HG03025 (cell line): ENCODE data around the gene EFHC1.

ENCODE experiments used
- ATAC-seq: cut with Tn5 transposase; IDR thresholded peaks from one replicate; pipeline ENCODE4 v1.9.1; 2021; ENCODE audit warnings: mild to moderate bottlenecking, moderate library complexity; ENCODE audit not compliant: unreplicated experiment, low FRiP score

EFHC1 gene

GRCh38 chr6:52515219-52515960 lies 95.2 kb downstream of the EFHC1 start:
- no peak for ATAC-seq

- no peak for ATAC-seq
Observed at GRCh38 chr6:52516269-52516668, 96.1 kb downstream of the EFHC1 start.

DNA sequence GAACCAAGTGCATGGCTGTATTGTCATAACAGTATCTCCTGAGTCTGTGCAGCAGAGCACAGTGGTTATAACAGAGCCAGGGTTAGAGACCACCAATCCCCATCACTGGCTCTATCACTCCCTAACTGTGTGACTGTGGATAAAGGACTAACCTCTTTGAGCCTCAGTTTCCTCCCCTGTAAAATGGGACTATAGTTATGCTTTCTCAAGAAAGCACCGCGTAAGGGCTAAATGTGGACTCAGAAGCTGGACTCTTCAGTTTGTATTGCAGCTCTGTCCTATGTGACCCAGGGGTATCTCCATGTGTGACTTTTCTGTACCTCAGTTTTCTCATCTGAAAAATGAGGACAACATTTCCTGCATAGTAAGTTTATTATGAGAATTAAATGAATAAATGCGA lies 96.8 kb downstream of the EFHC1 start:
- no peak for ATAC-seq

- no peak for ATAC-seq
Observed at GRCh38 chr6:52517502-52518278, 97.5 kb downstream of the EFHC1 start.

DNA sequence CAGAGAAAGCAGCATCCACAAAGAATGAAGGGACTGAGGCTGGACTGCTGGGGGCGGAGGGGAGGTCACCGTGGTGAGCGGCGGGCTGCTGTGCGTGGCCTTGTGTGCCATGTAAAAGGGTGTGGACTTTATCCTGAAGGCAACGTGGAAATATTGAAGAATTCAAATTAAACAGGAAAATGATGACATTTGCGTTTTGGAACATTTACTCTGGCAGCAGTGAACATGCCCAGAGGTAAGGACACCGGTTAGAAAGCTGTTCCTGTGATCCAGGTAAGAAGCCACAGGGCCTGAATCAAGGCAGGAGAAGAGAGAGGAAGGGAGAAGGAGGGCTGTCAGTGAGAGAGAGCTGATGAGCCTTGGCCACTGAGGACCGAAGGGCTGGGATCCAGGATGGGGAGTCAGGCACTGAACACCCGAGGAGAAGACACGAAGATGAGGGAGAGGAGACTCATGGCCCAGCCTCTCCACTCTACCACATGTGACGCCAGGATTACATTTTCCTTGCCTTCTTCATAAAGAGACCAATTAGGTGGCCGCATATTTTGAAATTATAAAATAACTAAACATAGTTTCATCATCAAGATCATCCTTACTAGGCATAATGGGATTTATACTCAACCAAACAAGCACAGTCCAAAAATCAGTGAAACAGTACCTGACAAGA lies 98.3 kb downstream of the EFHC1 start:
- ATAC-seq, result no peak

GRCh38 chr6:52519618-52520017 lies 99.5 kb downstream of the EFHC1 start:
- no peak for ATAC-seq

DNA sequence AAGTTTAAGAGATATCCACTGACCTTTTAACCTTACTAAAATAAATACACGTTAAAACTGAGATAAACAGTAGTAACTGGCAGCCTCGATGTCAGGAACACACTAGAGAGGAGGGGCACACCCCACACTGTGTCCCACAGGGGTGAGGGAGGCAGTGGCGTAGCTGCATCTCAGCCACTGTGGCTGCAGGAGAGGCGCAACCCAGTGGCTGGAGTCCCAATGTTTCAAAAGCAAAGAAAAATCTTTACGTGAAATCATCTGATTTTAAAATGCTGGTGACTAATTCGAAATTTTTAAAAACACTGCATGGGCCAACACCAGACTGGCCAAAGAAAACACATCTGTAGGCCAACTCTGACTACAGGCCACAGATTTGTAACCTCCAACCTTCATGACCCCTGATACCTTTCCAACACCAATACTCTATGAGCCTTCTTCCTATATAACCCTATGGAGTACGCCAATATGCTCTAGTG lies 102.0 kb downstream of the EFHC1 start:
- ATAC-seq, result no peak

DNA sequence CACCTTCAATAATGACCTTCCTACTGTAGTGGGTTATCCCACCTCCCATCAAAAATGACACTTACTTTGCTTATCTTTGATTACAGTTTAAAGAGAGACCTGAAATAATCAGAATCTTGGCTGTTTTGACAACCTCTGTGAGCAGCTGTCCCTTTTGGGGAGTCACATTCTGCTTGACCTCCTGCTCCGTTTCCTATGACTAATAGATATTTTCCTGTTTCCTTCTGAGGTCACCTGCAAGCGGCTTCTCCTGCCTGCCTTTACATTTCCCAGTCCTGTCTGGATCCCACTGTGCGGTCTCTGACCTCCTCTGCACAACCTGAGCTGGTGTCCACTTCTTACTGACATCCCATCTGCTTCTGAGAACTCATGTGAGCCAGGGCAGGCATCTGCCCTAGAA lies 102.5 kb downstream of the EFHC1 start:
- ATAC-seq, result no peak

GRCh38 chr6:52523378-52524142 lies 103.4 kb downstream of the EFHC1 start:
- ATAC-seq, result no peak

- ATAC-seq, result no peak
Observed at GRCh38 chr6:52524918-52525317, 104.8 kb downstream of the EFHC1 start.

- ATAC-seq, result no peak
Observed at GRCh38 chr6:52526634-52527033, 106.5 kb downstream of the EFHC1 start.

DNA sequence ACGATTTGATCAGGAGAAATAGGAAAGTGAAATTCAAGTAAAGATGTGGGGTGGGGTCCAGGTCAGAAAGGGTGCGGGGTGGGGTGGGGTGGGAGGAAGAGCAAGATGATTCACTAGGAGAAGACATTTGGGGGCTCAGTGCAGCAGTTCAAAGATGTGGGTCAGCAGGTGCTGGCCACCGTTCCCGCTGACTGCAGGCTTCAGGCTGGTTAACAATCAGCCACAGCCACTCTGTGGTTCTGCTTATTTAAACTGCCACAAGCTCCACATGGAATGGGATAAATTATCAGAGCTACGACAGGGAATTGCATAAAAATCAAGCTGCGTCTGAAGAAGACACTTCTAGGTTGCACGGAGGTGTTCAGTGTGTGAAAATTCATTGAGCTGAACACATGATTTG lies 107.3 kb downstream of the EFHC1 start:
- no peak for ATAC-seq

- no peak for ATAC-seq
Observed at GRCh38 chr6:52529311-52529710, 109.2 kb downstream of the EFHC1 start.

DNA sequence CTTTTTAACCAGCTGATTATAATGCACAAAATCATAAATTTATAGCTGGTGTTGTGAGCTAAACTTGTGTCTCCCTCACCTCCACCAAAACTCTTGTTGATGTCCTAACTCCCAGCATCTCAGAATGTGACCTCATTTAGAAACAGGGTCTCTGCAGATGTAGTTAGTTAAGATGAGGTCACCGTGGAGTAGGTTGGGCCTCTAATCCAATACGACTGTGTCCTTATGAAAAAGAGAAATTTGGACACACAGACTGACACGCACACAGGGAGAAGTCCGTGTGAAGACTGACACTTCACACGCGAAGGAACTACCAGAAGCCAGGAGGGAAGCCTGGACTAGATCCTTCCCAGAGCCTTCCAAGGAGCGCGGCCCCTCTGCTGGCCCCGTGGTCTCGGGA lies 110.2 kb downstream of the EFHC1 start:
- ATAC-seq, result no peak

DNA sequence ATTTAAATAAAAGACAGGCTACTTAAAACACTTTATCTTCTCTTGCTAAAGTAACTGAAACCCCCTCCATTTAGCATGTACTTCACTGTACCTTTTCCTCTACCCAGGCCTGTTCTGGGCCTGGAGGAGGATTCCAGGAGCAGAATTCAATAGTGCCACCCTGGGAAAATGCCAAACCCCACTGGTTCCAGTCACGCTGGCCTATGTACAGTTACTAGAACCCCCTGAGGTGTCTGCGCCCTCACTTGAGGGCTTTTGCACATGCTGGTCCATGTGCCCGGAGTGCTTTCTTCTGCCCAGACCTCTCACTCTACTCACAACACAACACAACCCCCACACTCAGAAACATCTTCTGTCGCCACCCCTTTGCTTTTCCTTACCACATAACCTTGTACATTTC lies 111.3 kb downstream of the EFHC1 start:
- ATAC-seq, result no peak

GRCh38 chr6:52531834-52532233 lies 111.7 kb downstream of the EFHC1 start:
- ATAC-seq, result no peak

DNA sequence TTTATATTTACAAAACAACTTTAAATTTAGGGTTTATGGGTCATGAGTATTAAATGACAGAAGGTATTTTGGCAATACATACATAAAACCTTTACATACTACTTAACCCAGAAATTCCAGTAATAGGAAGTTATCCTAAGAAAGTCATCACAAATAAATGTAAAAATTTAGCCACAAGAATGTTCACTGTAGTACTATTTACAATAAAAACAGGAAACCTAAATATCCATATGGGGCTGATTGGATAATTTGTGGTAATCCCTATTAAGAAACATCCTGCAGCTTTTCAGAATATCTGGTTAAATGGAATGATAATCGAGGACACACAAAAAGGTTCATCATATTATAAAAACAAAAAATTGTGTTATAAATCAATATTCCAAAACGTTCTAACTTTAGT lies 112.3 kb downstream of the EFHC1 start:
- ATAC-seq, result no peak

- ATAC-seq, result no peak
Observed at GRCh38 chr6:52533491-52533890, 113.3 kb downstream of the EFHC1 start.

DNA sequence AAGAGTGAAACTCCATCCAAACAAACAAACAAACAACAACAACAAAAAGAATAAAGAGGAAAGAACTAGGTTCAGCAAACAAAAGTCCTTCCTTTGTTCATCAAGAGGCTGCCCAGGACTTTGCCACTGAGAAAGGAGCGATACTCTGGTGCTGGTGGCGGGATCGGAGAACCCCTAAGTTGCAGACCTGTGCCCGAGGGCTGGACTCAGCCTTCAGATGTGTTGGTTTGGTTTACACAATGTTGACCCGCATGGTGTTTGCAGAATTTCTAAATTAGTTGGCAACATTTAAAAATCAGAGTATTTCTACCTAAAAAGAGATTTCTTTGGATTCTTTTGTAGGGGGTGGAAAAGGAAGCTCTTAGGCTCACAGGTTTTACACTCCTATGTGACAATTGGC lies 114.2 kb downstream of the EFHC1 start:
- ATAC-seq, result no peak

GRCh38 chr6:52534966-52535390 lies 114.8 kb downstream of the EFHC1 start:
- ATAC-seq, result no peak
